ENCODE data around the gene MIB2. TPM values are rescaled to one million over a fixed set of nuclear protein-coding genes. Genes with fewer than 3 reads are reported as not detected.
"Not testable (repeated sequence)": the region's sequence is repeated elsewhere in the genome, so short reads cannot be mapped to it uniquely, and the experiment has no call there.

MIB2 gene
- total RNA-seq, 1 donor from 2014 or later: 49.6 TPM

- H3K36me3 ChIP-seq (ENCODE audit: control insufficient read depth in 3 of 3, insufficient read depth in 3 of 3, low read length in 3 of 3): peaks cover 18 to 32% (median 22%) of the 10 kb centered on the region in 3 donors
- not testable (repeated sequence) for H3K4me1 ChIP-seq (ENCODE audit: control insufficient read depth in 3 of 3, insufficient read depth in 3 of 3, low read length in 3 of 3); H3K9me3 ChIP-seq (ENCODE audit: control insufficient read depth in 3 of 3, low read length in 3 of 3); H3K27ac ChIP-seq (ENCODE audit: low read depth, low read length); H3K4me3 ChIP-seq (ENCODE audit: low read length in 3 of 3); H3K9ac ChIP-seq (ENCODE audit: low read depth in 1 of 3, low read length in 3 of 3); H3K27me3 ChIP-seq (ENCODE audit: control insufficient read depth in 3 of 3, insufficient read depth in 3 of 3, low read length in 3 of 3)
Observed at GRCh38 chr1:1646326-1646725, 31.0 kb downstream of the MIB2 start.

GRCh38 chr1:1647567-1648241, 32.4 kb downstream of the MIB2 start:
- not testable (repeated sequence) for H3K4me1 ChIP-seq (ENCODE audit: control insufficient read depth in 3 of 3, insufficient read depth in 3 of 3, low read length in 3 of 3); H3K9ac ChIP-seq (ENCODE audit: low read depth in 1 of 3, low read length in 3 of 3); H3K4me3 ChIP-seq (ENCODE audit: low read length in 3 of 3); H3K27ac ChIP-seq (ENCODE audit: low read depth, low read length); H3K27me3 ChIP-seq (ENCODE audit: control insufficient read depth in 3 of 3, insufficient read depth in 3 of 3, low read length in 3 of 3); H3K9me3 ChIP-seq (ENCODE audit: control insufficient read depth in 3 of 3, low read length in 3 of 3)
- peaks cover 29 to 41% (median 30%) of the 10 kb centered on the region in 3 donors for H3K36me3 ChIP-seq (ENCODE audit: control insufficient read depth in 3 of 3, insufficient read depth in 3 of 3, low read length in 3 of 3)

GRCh38 chr1:1648265-1648664, 33.0 kb downstream of the MIB2 start:
- H3K4me3 ChIP-seq (ENCODE audit: low read length in 3 of 3); H3K9ac ChIP-seq (ENCODE audit: low read depth in 1 of 3, low read length in 3 of 3); H3K9me3 ChIP-seq (ENCODE audit: control insufficient read depth in 3 of 3, low read length in 3 of 3); H3K4me1 ChIP-seq (ENCODE audit: control insufficient read depth in 3 of 3, insufficient read depth in 3 of 3, low read length in 3 of 3); H3K27me3 ChIP-seq (ENCODE audit: control insufficient read depth in 3 of 3, insufficient read depth in 3 of 3, low read length in 3 of 3); H3K27ac ChIP-seq (ENCODE audit: low read depth, low read length): not testable (repeated sequence)
- H3K36me3 ChIP-seq (ENCODE audit: control insufficient read depth in 3 of 3, insufficient read depth in 3 of 3, low read length in 3 of 3): peaks cover 29 to 42% (median 30%) of the 10 kb centered on the region in 3 donors

- not testable (repeated sequence) for H3K27me3 ChIP-seq (ENCODE audit: control insufficient read depth in 3 of 3, insufficient read depth in 3 of 3, low read length in 3 of 3); H3K9me3 ChIP-seq (ENCODE audit: control insufficient read depth in 3 of 3, low read length in 3 of 3)
- peak within 1 kb of the TSS; percentile 98 for H3K27ac ChIP-seq (ENCODE audit: low read depth, low read length)
- peaks cover 17 to 22% (median 18%) of the 10 kb centered on the region in 3 donors for H3K36me3 ChIP-seq (ENCODE audit: control insufficient read depth in 3 of 3, insufficient read depth in 3 of 3, low read length in 3 of 3)
- H3K4me1 ChIP-seq (ENCODE audit: control insufficient read depth in 3 of 3, insufficient read depth in 3 of 3, low read length in 3 of 3): peaks cover 6 to 14% (median 9%) of the 10 kb centered on the region in 3 donors
- peak within 1 kb of the TSS; percentile 81 to 92 (median 88) for H3K4me3 ChIP-seq (ENCODE audit: low read length in 3 of 3)
- H3K9ac ChIP-seq (ENCODE audit: low read depth in 1 of 3, low read length in 3 of 3): peak within 1 kb of the TSS; percentile 91 to 97 (median 94)
Observed at GRCh38 chr1:1658583-1659549, 43.6 kb downstream of the MIB2 start, which contains the start of gene CDK11B. CDK11B (minus strand) TSS chr1:1659004; CDS start chr1:1657485, 1,519 bp downstream.

GRCh38 chr1:1662392-1662791, 47.1 kb downstream of the MIB2 start:
- H3K27me3 ChIP-seq (ENCODE audit: control insufficient read depth in 3 of 3, insufficient read depth in 3 of 3, low read length in 3 of 3); H3K9ac ChIP-seq (ENCODE audit: low read depth in 1 of 3, low read length in 3 of 3); H3K9me3 ChIP-seq (ENCODE audit: control insufficient read depth in 3 of 3, low read length in 3 of 3); H3K4me3 ChIP-seq (ENCODE audit: low read length in 3 of 3); H3K4me1 ChIP-seq (ENCODE audit: control insufficient read depth in 3 of 3, insufficient read depth in 3 of 3, low read length in 3 of 3): not testable (repeated sequence)
- H3K27ac ChIP-seq (ENCODE audit: low read depth, low read length): peak overlapping the region; percentile 51
- peaks cover 17 to 19% (median 18%) of the 10 kb centered on the region in 3 donors for H3K36me3 ChIP-seq (ENCODE audit: control insufficient read depth in 3 of 3, insufficient read depth in 3 of 3, low read length in 3 of 3)

GRCh38 chr1:1662830-1663560, 47.7 kb downstream of the MIB2 start:
- not testable (repeated sequence) for H3K4me1 ChIP-seq (ENCODE audit: control insufficient read depth in 3 of 3, insufficient read depth in 3 of 3, low read length in 3 of 3); H3K4me3 ChIP-seq (ENCODE audit: low read length in 3 of 3); H3K27me3 ChIP-seq (ENCODE audit: control insufficient read depth in 3 of 3, insufficient read depth in 3 of 3, low read length in 3 of 3); H3K9ac ChIP-seq (ENCODE audit: low read depth in 1 of 3, low read length in 3 of 3); H3K9me3 ChIP-seq (ENCODE audit: control insufficient read depth in 3 of 3, low read length in 3 of 3)
- Histone ChIP-seq H3K27ac (ENCODE audit: low read depth, low read length) (peak overlapping the region; percentile 51), H3K36me3 (ENCODE audit: control insufficient read depth in 3 of 3, insufficient read depth in 3 of 3, low read length in 3 of 3) (peaks cover 18 to 22% (median 20%) of the 10 kb centered on the region in 3 donors)

- H3K4me1 ChIP-seq (ENCODE audit: control insufficient read depth in 3 of 3, insufficient read depth in 3 of 3, low read length in 3 of 3); H3K9ac ChIP-seq (ENCODE audit: low read depth in 1 of 3, low read length in 3 of 3); H3K9me3 ChIP-seq (ENCODE audit: control insufficient read depth in 3 of 3, low read length in 3 of 3); H3K27me3 ChIP-seq (ENCODE audit: control insufficient read depth in 3 of 3, insufficient read depth in 3 of 3, low read length in 3 of 3); H3K27ac ChIP-seq (ENCODE audit: low read depth, low read length); H3K4me3 ChIP-seq (ENCODE audit: low read length in 3 of 3): not testable (repeated sequence)
- H3K36me3 ChIP-seq (ENCODE audit: control insufficient read depth in 3 of 3, insufficient read depth in 3 of 3, low read length in 3 of 3): peaks cover 21 to 25% (median 22%) of the 10 kb centered on the region in 3 donors
Observed at GRCh38 chr1:1664318-1664717, 49.0 kb downstream of the MIB2 start.

- Histone ChIP-seq H3K4me3 (ENCODE audit: low read length in 3 of 3) (no peak overlapping the region), H3K9me3 (ENCODE audit: control insufficient read depth in 3 of 3, low read length in 3 of 3) (no peaks in the 10 kb centered on the region), H3K27ac (ENCODE audit: low read depth, low read length) (no peak overlapping the region), H3K36me3 (ENCODE audit: control insufficient read depth in 3 of 3, insufficient read depth in 3 of 3, low read length in 3 of 3) (peaks cover 26 to 31% (median 28%) of the 10 kb centered on the region in 3 donors), H3K9ac (ENCODE audit: low read depth in 1 of 3, low read length in 3 of 3) (no peak overlapping the region), H3K27me3 (ENCODE audit: control insufficient read depth in 3 of 3, insufficient read depth in 3 of 3, low read length in 3 of 3) (no peaks in the 10 kb centered on the region), H3K4me1 (ENCODE audit: control insufficient read depth in 3 of 3, insufficient read depth in 3 of 3, low read length in 3 of 3) (peaks cover 3 to 7% (median 5%) of the 10 kb centered on the region in 3 donors)
Observed at GRCh38 chr1:1664941-1665814, 49.9 kb downstream of the MIB2 start.

- H3K27ac ChIP-seq (ENCODE audit: low read depth, low read length): no peak overlapping the region
- peaks cover 28 to 32% (median 29%) of the 10 kb centered on the region in 3 donors for H3K36me3 ChIP-seq (ENCODE audit: control insufficient read depth in 3 of 3, insufficient read depth in 3 of 3, low read length in 3 of 3)
- H3K27me3 ChIP-seq (ENCODE audit: control insufficient read depth in 3 of 3, insufficient read depth in 3 of 3, low read length in 3 of 3): no peaks in the 10 kb centered on the region
- peaks cover 2 to 4% (median 3%) of the 10 kb centered on the region in 3 donors for H3K4me1 ChIP-seq (ENCODE audit: control insufficient read depth in 3 of 3, insufficient read depth in 3 of 3, low read length in 3 of 3)
- no peak overlapping the region for H3K9ac ChIP-seq (ENCODE audit: low read depth in 1 of 3, low read length in 3 of 3)
- H3K4me3 ChIP-seq (ENCODE audit: low read length in 3 of 3): no peak overlapping the region
- no peaks in the 10 kb centered on the region for H3K9me3 ChIP-seq (ENCODE audit: control insufficient read depth in 3 of 3, low read length in 3 of 3)
Observed at GRCh38 chr1:1665815-1666251, 50.5 kb downstream of the MIB2 start.
